HPDE6-E6E7 (cell line): ENCODE results near the gene CNPY4.
A peak's percentile ranks its signal among the peaks of the same experiment; 100 is the strongest.

ENCODE experiments used
- DNase-seq: peaks from one replicate; pipeline ENCODE4 v3.0.0; 2011; ENCODE audit warnings: missing footprints; ENCODE audit errors: extremely low spot score

Gene CNPY4

DNA sequence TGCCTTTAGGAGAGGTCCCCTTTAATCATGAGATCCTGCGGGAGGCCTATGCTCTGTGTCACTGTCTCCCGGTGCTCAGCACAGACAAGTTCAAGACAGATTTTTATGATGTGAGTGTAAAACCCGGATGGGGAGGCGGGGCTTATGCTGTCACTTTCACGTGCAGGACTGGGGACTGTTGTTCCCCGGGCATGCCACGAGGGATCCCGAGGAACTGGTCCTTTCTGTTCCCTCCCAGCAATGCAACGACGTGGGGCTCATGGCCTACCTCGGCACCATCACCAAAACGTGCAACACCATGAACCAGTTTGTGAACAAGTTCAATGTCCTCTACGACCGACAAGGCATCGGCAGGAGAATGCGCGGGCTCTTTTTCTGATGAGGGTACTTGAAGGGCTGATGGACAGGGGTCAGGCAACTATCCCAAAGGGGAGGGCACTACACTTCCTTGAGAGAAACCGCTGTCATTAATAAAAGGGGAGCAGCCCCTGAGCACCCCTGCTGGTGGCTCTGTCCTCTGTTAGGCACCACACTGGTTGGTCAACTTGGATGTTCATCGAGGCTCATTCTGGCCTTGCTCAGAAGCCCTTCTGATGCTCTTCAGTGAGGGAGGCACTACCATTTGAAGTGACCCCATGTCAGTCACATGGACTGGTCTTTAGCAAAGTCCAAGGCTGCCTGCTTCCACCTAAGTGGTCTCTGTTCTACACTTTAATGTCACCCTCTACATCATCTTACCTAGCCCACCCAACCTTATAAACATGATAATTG is 27.8 kb upstream of the CNPY4 start:
- no peak for DNase-seq

DNA sequence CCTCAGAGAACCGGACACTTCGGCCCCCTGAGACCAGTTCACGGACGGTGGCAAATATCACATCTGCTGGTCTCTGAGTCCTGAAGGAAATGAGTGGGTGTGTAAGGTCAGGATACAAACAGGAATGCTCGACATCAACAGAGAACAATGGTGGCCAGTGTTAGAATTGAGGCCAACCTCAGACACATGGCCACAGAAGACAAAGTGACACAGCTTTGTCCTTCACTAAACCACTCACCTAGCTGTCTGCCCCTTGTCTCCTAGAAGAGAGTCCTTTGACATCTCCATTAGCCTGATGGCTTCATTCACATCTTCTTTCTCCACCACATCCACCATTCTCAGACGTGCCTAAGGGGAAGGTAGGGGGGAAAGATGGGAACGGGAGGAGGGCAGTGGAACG is 26.4 kb upstream of the CNPY4 start:
- no peak for DNase-seq

DNA sequence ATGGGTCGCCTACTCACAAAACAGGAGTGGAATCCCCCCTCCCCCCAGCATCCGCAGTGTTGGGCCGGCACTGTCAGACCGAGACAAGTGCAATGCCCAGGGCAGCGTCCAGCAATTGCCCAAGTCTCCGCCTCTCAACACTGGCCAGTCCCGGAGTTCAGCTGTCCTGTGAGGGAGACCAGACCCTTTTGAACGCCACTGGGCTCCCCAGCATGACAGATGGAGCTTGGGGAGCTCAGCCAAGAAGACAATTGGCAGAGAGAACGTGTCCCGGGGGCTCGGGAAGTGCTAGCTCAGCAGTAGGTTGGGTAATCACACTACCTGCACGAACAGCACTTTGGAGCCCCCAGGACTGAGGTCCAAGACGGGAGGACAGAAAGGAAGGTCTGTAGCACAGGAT is 25.9 kb upstream of the CNPY4 start:
- DNase-seq, result no peak

DNA sequence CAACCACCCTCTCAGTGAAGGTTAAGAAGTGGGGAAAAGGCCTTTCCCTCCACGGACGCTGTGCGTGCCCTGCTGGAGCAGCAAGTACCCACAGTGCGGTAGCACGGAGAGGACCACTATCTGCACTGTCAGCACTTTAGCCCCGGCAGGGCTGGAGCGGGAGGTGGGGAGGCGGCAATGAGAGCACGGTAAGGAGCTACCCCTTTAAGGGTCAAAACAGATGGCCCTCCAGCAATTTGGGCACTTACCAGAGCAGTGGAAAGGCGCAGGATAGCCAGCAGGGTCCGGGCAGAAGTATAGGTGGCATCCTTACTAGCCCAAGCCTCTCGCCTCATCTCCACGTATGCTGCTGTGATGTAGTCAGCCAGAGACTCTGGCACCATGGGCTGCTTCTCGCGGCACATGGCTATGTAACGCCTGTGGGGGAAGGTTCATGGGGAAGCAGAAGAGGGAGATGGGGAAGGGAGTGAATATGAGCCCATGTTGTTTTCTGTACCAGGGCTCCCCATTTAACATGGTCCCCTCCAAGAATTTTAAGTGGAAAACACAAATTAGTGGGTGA is 25.4 kb upstream of the CNPY4 start:
- DNase-seq, result no peak

GRCh38 chr7:100095289-100095688 is 24.1 kb upstream of the CNPY4 start:
- DNase-seq, result no peak

GRCh38 chr7:100095704-100096103 is 23.7 kb upstream of the CNPY4 start:
- DNase-seq, result no peak

- no peak for DNase-seq
Observed at GRCh38 chr7:100098913-100099312, 20.5 kb upstream of the CNPY4 start.

- no peak for DNase-seq
Observed at GRCh38 chr7:100099452-100099851, 20.0 kb upstream of the CNPY4 start.

DNA sequence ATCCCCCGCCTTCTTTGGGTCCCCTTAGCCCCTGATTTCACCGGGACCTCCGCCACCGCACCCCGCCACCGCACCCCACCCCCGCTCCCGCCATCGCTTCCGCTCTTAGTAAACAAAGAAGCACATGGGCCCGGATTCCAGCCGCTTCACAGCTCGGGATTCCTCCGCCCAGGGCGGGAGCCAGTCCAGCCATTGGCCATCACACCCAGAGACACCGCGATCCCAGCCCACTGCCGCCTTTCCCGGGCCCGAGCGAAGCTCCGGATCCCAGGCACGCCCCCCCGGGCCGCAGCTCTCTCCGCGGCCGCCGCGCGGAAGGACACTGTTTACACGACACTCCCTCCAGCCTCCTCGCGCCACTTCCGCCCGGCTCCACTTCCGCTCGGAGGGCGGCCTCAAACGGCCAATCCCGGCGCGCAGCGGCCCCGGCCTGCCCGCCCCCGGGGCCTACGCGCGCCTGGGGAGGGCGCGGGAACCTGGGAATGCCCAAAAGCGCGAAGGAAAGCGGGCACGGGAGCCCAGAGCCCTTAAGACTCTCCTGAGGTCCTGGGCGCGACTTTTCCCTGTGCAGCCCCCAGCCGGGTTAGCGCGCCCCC is 18.9 kb upstream of the CNPY4 start:
- DNase-seq, result peak; percentile 92

DNA sequence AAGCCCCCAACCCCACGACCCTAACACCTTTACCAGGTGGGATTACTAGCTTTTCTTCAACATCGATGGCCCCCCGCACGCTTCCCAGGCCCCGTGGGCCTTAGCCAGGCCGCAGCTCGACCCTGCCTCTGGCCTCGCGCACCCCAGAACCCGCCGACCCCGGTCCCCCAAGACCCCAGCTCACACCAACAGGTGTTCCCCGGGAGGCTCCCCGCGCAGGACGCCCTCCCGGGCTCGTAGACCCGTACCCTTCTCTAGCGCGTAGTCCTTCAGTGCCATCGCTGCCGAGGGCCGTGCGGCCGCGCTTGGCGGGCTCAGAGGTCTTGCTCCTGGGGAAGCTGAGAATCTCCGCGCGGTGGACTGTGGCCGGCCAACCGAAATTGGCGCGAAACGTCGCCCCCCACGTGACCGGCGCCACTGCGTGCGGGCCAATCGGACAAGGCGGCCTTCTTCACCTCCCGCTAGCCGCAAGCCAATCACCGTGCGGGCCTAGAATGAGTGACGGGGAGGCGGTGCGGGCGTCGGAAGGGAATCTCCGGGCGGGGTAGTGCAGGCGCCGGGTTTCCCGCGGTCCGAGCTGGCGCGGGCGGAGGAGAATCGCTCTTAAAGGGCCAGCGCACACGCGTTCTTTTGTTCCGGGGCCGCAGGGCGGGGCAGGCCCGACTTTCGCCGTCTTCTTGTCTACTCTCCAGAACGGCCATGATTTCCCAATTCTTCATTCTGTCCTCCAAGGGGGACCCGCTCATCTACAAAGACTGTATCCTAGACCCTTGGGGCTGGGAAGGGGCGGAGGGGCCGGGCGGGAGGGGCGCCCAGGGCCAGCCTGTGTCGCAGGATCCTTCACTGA is 18.2 kb upstream of the CNPY4 start, which contains the start of the genes AP4M1 and MCM7:
TSS of gene AP4M1 (plus strand) at position 628 of the 847 bp plus-strand sequence. CDS start at position 700, 72 bp downstream.
TSS of gene MCM7 (minus strand) at position 382 of the 847 bp plus-strand sequence. CDS start at position 279, 103 bp downstream.
- peak; percentile 99 for DNase-seq

DNA sequence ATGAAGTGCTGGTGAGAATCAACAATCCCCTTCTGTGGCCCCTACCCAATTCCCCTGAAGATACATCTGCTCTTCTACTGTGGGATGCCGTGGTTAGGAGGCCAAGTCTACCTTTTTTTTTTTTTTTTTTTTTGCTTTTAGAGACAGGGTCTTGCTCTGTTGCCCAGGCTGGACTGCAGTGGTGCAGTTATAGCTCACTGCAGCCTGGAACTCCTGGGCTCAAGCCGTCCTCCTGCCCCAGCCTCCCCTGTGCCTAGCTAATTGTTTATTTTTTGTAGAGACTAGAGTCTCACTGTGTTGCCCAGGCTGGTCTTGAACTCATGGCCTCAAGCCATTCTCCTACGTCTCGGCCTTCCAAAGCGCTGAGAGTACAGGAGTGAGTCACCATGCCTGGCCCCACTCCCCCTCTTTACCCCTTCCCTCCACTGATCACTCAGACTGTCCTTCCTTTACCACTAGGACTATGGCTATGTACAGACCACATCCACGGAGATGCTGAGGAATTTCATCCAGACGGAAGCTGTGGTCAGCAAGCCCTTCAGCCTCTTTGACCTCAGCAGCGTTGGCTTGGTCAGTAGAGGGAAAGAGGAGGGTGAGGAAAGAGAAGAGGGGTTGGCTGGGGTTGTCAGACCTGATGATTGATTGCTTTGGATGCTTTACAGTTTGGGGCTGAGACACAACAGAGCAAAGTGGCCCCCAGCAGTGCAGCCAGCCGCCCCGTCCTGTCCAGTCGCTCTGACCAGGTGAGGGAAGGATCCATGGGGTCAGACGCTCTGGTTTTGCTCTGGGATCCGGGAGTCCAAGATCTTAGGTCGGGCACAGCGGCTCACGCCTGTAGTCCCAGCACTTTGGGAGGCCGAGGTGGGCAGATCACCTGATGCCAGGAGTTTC is 16.2 kb upstream of the CNPY4 start:
- no peak for DNase-seq

DNA sequence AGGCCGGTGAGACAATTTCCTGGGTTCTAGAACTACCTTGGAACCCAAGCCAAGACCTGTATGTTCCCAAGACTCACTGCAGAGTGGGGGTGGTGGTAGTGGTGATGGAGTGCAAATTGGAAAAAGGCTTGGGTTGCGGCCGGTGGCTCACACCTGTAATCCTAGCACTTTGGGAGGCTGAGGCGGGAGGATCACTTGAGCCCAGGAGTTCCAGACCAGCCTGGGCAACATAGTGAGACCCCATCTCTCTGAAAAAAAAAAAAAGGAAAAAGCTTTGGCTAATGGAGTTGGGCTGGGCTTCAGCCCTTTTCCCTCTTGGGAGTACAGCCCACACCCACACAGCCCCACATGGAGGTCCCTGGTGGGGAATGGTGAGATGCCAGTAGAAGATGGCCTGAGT is 13.9 kb upstream of the CNPY4 start:
- no peak for DNase-seq

DNA sequence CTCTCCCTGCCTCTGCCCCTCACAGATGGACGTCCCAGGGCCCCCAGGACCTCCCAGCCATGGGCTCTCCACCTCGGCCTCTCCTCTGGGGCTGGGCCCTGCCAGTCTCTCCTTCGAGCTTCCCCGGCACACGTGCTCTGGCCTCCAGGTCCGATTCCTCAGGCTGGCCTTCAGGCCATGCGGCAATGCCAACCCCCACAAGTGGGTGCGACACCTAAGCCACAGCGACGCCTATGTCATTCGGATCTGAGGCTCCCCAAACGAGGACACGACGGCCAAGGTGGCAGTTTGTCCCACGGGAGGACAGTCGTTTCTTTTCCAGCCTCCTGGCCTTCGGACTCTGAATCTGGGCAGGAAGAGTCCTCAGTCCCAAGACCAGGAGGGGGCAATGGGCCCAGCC is 12.8 kb upstream of the CNPY4 start:
- DNase-seq, result no peak

GRCh38 chr7:100107125-100107737 is 12.2 kb upstream of the CNPY4 start:
- no peak for DNase-seq

DNA sequence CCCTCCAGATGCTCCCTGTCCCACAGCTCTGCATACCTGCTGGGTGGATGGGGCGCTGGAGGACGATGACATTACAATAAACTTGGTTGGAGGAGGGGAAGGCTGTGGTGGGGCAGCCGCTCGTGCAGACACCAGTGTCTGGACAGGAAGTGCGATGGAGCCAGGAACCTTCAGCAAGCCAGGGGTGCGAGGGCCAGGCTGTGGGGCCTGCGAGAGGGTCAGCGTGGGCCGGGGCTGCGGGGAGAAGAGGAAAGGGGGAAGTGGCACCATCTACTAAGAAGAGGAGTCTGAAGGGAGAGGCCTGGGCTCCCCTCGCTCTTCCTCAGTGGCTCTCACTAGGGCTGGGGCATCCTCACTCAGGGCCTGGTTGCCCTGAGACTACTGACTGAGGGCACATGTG is 11.5 kb upstream of the CNPY4 start:
- no peak for DNase-seq

GRCh38 chr7:100109521-100110163 is 9.8 kb upstream of the CNPY4 start:
- no peak for DNase-seq

DNA sequence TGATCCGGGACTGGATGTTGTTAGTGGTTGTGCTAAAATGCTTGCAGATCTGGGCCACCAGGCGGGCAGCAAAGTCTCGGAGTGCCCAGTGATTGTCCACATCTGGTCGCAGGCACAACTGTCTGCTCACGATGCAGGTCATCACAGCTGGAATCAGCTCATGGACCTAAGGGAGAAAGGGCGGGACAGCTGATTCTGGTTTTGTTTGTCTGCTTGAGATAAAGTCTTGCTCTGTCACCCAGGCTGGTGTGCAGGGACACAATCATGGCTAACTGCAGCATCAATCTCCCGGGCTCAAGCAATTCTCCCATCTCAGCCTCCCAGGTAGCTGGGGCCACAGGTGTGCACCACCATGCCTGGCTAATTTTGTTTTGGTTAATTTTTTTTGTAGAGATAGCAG is 8.3 kb upstream of the CNPY4 start:
- DNase-seq, result no peak

DNA sequence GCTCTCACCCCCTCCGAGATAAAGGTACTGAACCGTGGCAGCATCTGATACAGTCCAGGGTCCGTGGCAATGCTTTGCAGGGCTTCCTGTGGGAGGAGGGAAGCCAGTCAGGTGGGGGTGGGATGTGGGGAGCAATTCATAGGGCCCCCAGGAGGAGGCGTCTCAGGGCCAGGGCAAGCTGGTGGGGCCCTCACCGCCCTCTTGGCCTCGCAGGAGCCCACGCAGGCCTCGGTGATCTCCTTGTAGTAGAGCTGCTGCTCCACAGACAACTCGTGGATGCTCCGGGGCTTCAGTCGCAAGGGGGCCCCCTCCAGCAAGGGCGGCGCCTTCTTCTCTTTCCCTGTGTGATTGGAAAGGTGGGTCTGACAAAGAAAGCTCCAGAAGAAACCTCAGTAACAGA is 7.5 kb upstream of the CNPY4 start:
- DNase-seq, result no peak

- no peak for DNase-seq
Observed at GRCh38 chr7:100115026-100115425, 4.4 kb upstream of the CNPY4 start.

DNA sequence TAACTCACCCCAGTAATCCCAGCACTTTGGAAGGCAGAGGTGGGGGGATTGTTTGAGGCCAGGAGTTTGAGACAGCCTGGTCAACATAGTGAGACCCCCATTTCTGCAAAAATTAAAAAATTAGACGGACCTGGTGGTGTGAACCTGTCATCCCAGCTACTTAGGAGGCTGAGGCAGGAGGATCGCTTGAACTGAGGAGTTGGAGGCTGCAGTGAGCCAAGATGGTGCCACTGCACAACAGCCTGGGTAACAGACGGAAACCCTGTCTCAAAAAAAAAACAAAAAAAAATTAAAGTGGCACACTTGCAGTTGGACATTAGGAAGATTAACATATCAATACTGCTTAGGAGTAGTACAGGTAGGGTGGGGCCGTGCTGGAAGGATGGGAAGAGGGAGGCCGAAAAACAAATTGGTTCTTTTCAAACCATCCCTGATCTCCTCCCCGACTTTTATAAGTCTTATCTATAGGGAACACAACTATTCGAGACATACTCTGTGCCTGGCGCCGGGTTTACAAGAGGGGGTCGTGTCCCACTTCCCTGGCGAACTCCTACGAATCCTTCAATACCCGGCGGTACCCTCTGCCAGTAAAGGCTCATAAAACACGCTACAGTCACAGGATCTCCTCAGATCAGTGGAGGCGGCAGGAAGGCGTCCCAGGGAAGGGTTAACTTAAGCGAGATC is 904 bp upstream of the CNPY4 start:
- no peak for DNase-seq
